Stimulated activated CD4-positive, alpha-beta T cell treated with anti-CD3 and anti-CD28 coated beads, Interleukin-1b, Interleukin-23, amount 100 ng/mL, for 4 hours (primary cell): ENCODE measurements around the gene SCART1.
"Not testable (repeated sequence)": the region's sequence is repeated elsewhere in the genome, so short reads cannot be mapped to it uniquely, and the experiment has no call there.

Experiments used
- DNase-seq, 2 donors: peaks; one replicate each; pipeline ENCODE4 v3.0.0-alpha.2; 2020; ENCODE audit warnings: low read depth in 2 of 2

SCART1 gene

GRCh38 chr10:133432789-133433188 is 21.0 kb upstream of the SCART1 start:
- not testable (repeated sequence) for DNase-seq

- no peak for DNase-seq
These were observed 15.0 kb upstream of the SCART1 start for GRCh38 chr10:133438711-133439273.

GRCh38 chr10:133439517-133440461 is 14.0 kb upstream of the SCART1 start:
- no peak for DNase-seq

- DNase-seq: no peak
These were observed 13.0 kb upstream of the SCART1 start for GRCh38 chr10:133440633-133441285.

GRCh38 chr10:133441356-133441755 is 12.4 kb upstream of the SCART1 start:
- not testable (repeated sequence) for DNase-seq

GRCh38 chr10:133441780-133442179 is 12.0 kb upstream of the SCART1 start:
- no peak for DNase-seq

GRCh38 chr10:133442191-133442966 is 11.4 kb upstream of the SCART1 start:
- DNase-seq: no peak

GRCh38 chr10:133442967-133443924 is 10.5 kb upstream of the SCART1 start:
- DNase-seq: no peak

- DNase-seq: no peak
These were observed 9.1 kb upstream of the SCART1 start for GRCh38 chr10:133444342-133445267.

- no peak for DNase-seq
These were observed 8.4 kb upstream of the SCART1 start for GRCh38 chr10:133445268-133445732.

GRCh38 chr10:133445751-133446708 is 7.7 kb upstream of the SCART1 start:
- no peak for DNase-seq

- DNase-seq: no peak
These were observed 6.8 kb upstream of the SCART1 start for GRCh38 chr10:133446979-133447378.

- DNase-seq: no peak
These were observed 5.6 kb upstream of the SCART1 start for GRCh38 chr10:133448120-133448519.

GRCh38 chr10:133451346-133451745 is 2.4 kb upstream of the SCART1 start:
- DNase-seq: no peak

- DNase-seq: no peak
These were observed 1.3 kb upstream of the SCART1 start for GRCh38 chr10:133452453-133452852.

GRCh38 chr10:133454204-133454893 is 604 bp downstream of the SCART1 start:
- no peak for DNase-seq

- no peak for DNase-seq
These were observed 1.5 kb downstream of the SCART1 start for GRCh38 chr10:133455196-133455595.

GRCh38 chr10:133455611-133456031 is 1.9 kb downstream of the SCART1 start:
- no peak for DNase-seq
